Erythroblast (primary cell): Measurements from ENCODE around the gene C4orf51.

ENCODE experiments used
- DNase-seq, 2 experiments: peaks; one replicate each; lab custom pipeline; 2025; lab: John Stamatoyannopoulos, UW
- GATA1 ChIP-seq: IDR thresholded peaks from 2 replicates; pipeline ENCODE4 v1.6.1; 2011; ENCODE audit warnings: low read depth, mild to moderate bottlenecking, control low read depth, low read length, moderate library complexity
- POLR2A ChIP-seq: IDR thresholded peaks from 2 replicates; pipeline ENCODE4 v1.6.1; 2011; ENCODE audit warnings: mild to moderate bottlenecking, low read length

The C4orf51 gene

GRCh38 chr4:145775406-145775805 lies 95.5 kb downstream of the C4orf51 start:
- TF ChIP-seq POLR2A (no peak), GATA1 (no peak)
- DNase-seq: no peak

GRCh38 chr4:145776208-145776607 lies 96.3 kb downstream of the C4orf51 start:
- DNase-seq: peak; percentile 22 to 65
- TF ChIP-seq GATA1 (no peak), POLR2A (no peak)

- no peak for DNase-seq
These were observed 99.4 kb downstream of the C4orf51 start for GRCh38 chr4:145779319-145779801.

GRCh38 chr4:145781351-145781750 lies 101.4 kb downstream of the C4orf51 start:
- no peak for TF ChIP-seq POLR2A
- TF ChIP-seq GATA1: no peak
- no peak for DNase-seq

More at GRCh38 chr4:145779319-145779801, 99.4 kb downstream of the C4orf51 start:
- TF ChIP-seq POLR2A (no peak), GATA1 (no peak)
